ENCODE results near the gene SPAG4. TPM values are rescaled to one million over a fixed set of nuclear protein-coding genes. Genes with fewer than 3 reads are reported as not detected.

The SPAG4 gene, protein sequence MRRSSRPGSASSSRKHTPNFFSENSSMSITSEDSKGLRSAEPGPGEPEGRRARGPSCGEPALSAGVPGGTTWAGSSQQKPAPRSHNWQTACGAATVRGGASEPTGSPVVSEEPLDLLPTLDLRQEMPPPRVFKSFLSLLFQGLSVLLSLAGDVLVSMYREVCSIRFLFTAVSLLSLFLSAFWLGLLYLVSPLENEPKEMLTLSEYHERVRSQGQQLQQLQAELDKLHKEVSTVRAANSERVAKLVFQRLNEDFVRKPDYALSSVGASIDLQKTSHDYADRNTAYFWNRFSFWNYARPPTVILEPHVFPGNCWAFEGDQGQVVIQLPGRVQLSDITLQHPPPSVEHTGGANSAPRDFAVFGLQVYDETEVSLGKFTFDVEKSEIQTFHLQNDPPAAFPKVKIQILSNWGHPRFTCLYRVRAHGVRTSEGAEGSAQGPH
- total RNA-seq = 1 to 10 TPM; 1.6 to 2.5 (median 1.9) TPM

DNA sequence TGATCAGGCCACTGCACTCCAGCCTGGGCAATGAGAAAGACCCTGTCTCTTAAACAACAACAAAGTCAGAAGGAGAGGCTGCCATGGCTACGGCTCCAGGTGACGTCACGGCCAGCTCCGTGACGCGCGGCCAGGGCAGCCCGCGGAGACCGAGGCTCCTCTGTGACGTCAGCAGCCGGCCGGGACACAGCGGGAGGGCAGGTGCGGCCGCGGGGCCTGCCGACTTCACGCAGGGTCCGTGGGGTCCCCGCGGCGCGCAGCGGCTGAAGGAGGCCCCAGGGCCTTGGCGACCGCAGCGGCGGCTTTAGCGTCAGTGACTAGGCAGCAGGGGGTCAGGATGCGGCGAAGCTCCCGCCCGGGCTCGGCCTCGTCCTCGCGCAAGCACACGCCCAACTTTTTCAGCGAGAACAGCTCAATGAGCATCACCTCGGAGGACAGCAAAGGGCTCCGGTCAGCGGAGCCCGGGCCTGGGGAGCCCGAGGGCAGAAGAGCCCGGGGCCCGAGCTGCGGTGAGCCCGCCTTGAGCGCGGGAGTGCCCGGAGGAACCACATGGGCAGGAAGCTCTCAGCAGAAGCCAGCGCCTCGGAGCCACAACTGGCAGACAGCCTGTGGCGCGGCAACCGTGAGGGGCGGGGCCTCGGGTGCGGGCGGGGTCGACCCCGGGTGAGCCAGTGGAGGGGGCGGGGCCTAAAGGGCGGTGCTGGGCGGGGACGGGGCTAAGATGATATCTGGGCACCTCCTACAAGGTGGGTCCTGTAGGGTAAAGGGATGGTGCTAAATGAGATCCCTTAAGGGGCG, at the start of gene SPAG4:
Gene SPAG4, plus strand, starts transcription at position 163 of the 798 bp plus-strand sequence. Its CDS starts 175 bp downstream, at position 338.
- H3K9me3 Mint-ChIP-seq = no peaks in the 10 kb centered on the region
- no peaks in the 10 kb centered on the region for H3K27me3 Mint-ChIP-seq (ENCODE audit: low read depth)
- H3K36me3 Mint-ChIP-seq (ENCODE audit: insufficient read depth) = no peaks in the 10 kb centered on the region

DNA sequence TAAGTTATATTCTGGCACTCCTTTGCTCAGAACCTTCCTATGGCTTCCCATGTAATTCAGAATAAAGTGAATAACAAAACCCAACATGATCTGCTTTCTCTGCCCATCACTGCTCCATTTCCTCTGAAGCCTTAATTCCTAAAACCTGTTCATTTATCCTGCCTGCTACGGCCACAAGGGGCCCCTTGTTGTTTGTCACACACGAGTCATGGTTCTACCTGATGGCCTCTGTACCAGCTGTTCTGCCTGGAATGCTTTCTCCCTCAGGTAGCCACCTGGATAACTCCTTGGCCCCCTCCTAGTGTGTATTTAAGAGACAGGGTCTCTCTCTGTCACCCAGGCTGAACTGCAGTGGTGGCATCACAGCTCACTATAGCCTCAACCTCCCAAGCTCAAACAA, 47.0 kb upstream of the SPAG4 start:
- Mint-ChIP-seq H3K9me3 (peaks cover 6% of the 10 kb centered on the region), H3K36me3 (ENCODE audit: insufficient read depth) (peaks cover 2% of the 10 kb centered on the region), H3K27me3 (ENCODE audit: low read depth) (no peaks in the 10 kb centered on the region), H3K4me1 (ENCODE audit: low read depth) (no peaks in the 10 kb centered on the region), H3K4me3 (no peak overlapping the region)
- DNase-seq (no peak), ATAC-seq (no peak)

More for the DNA sequence above, at the start of gene SPAG4:
- H3K4me3 Mint-ChIP-seq = peak within 1 kb of the TSS; percentile 83
- DNase-seq (peak; percentile 100), ATAC-seq (peak; percentile 83 to 86)
- peaks cover 46% of the 10 kb centered on the region for H3K4me1 Mint-ChIP-seq (ENCODE audit: low read depth)

- Mint-ChIP-seq H3K4me1 (ENCODE audit: low read depth) (no peaks in the 10 kb centered on the region), H3K9me3 (peaks cover 6% of the 10 kb centered on the region), H3K4me3 (no peak overlapping the region), H3K27me3 (ENCODE audit: low read depth) (no peaks in the 10 kb centered on the region), H3K36me3 (ENCODE audit: insufficient read depth) (peaks cover 2% of the 10 kb centered on the region)
- ATAC-seq (no peak), DNase-seq (no peak)
Measured at GRCh38 chr20:35571555-35571954, 44.1 kb upstream of the SPAG4 start.

- H3K27me3 Mint-ChIP-seq (ENCODE audit: low read depth) = peaks cover 2% of the 10 kb centered on the region
- peaks cover 6% of the 10 kb centered on the region for H3K9me3 Mint-ChIP-seq
- H3K36me3 Mint-ChIP-seq (ENCODE audit: insufficient read depth) = peaks cover 2% of the 10 kb centered on the region
- no peak overlapping the region for H3K4me3 Mint-ChIP-seq
- DNase-seq (no peak), ATAC-seq (no peak)
- no peaks in the 10 kb centered on the region for H3K4me1 Mint-ChIP-seq (ENCODE audit: low read depth)
Measured at GRCh38 chr20:35572838-35573237, 42.8 kb upstream of the SPAG4 start.

DNA sequence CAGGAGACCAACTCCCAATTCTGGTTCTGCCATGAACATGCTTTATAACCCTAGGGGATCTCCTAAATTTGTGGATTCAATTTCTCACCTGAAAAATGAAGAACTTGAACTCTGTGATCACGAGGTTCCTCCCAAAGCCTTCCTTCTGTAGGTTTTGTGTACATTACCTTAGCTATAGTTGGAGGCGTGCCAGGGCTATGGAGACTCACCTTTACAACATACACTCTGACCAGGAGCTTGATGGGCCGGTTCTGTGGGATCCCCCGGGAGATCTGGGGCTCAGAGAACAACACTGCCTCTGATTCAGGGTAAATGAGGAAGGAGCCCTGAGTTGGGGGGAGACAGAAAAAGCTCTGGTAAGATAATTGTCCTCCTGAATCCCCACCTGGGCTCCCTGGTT, 39.7 kb upstream of the SPAG4 start:
- ATAC-seq = no peak
- peaks cover 6% of the 10 kb centered on the region for H3K9me3 Mint-ChIP-seq
- H3K4me1 Mint-ChIP-seq (ENCODE audit: low read depth) = no peaks in the 10 kb centered on the region
- peaks cover 2% of the 10 kb centered on the region for H3K27me3 Mint-ChIP-seq (ENCODE audit: low read depth)
- peaks cover 2% of the 10 kb centered on the region for H3K36me3 Mint-ChIP-seq (ENCODE audit: insufficient read depth)
- DNase-seq = no peak
- no peak overlapping the region for H3K4me3 Mint-ChIP-seq

DNA sequence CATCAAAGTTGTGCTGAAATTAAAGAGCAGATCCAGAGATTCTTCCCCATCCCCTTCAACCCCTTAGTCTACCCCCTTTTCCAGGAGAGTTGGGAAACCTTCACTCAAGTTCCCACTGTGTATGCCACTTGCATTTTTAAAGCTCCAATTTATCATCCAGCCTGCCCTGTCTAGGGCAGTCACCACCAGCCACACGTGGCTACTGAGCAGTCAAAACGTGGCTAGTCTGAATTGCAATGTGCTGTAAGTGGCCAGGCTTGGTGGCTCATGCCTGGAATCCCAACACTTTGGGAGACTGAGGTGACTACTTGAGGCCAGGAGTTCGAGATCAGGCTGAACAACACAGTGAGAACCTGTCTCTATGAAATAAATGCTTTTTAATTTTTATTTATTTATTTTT, 38.8 kb upstream of the SPAG4 start:
- Mint-ChIP-seq H3K36me3 (ENCODE audit: insufficient read depth) (peaks cover 2% of the 10 kb centered on the region), H3K4me3 (no peak overlapping the region), H3K9me3 (peaks cover 12% of the 10 kb centered on the region), H3K4me1 (ENCODE audit: low read depth) (no peaks in the 10 kb centered on the region), H3K27me3 (ENCODE audit: low read depth) (peaks cover 2% of the 10 kb centered on the region)
- ATAC-seq (no peak), DNase-seq (no peak)

- no peak for DNase-seq
- Mint-ChIP-seq H3K27me3 (ENCODE audit: low read depth) (peaks cover 2% of the 10 kb centered on the region), H3K4me3 (no peak overlapping the region), H3K9me3 (peaks cover 10% of the 10 kb centered on the region), H3K4me1 (ENCODE audit: low read depth) (no peaks in the 10 kb centered on the region), H3K36me3 (ENCODE audit: insufficient read depth) (no peaks in the 10 kb centered on the region)
- no peak for ATAC-seq
Measured at GRCh38 chr20:35578469-35578868, 37.2 kb upstream of the SPAG4 start.

DNA sequence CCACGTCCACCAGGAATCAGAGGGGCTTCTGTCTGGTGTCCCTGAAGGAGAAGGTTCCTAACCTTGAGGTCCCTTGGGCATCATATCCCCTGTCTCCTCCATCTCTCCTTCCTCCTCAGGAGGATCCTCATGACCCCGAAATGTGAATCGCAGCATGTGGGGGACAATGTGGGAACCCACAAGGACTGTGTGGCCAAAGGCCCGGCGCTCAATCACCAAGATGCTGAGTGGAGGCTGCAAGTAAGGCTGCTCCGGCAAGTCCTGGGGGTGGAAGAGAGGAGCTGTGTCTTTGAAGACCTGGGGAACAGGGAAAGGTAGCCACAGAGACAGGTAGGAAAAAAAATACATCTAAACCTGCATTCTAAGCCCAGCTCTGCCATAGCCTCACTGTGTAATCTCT, 36.4 kb upstream of the SPAG4 start:
- DNase-seq = no peak
- peaks cover 10% of the 10 kb centered on the region for H3K9me3 Mint-ChIP-seq
- H3K4me1 Mint-ChIP-seq (ENCODE audit: low read depth) = no peaks in the 10 kb centered on the region
- H3K4me3 Mint-ChIP-seq = no peak overlapping the region
- peaks cover 2% of the 10 kb centered on the region for H3K27me3 Mint-ChIP-seq (ENCODE audit: low read depth)
- no peak for ATAC-seq
- no peaks in the 10 kb centered on the region for H3K36me3 Mint-ChIP-seq (ENCODE audit: insufficient read depth)

GRCh38 chr20:35582131-35582530, 33.5 kb upstream of the SPAG4 start:
- H3K4me1 Mint-ChIP-seq (ENCODE audit: low read depth) = no peaks in the 10 kb centered on the region
- peaks cover 10% of the 10 kb centered on the region for H3K9me3 Mint-ChIP-seq
- no peaks in the 10 kb centered on the region for H3K36me3 Mint-ChIP-seq (ENCODE audit: insufficient read depth)
- no peak for ATAC-seq
- no peak overlapping the region for H3K4me3 Mint-ChIP-seq
- DNase-seq = no peak
- H3K27me3 Mint-ChIP-seq (ENCODE audit: low read depth) = no peaks in the 10 kb centered on the region

DNA sequence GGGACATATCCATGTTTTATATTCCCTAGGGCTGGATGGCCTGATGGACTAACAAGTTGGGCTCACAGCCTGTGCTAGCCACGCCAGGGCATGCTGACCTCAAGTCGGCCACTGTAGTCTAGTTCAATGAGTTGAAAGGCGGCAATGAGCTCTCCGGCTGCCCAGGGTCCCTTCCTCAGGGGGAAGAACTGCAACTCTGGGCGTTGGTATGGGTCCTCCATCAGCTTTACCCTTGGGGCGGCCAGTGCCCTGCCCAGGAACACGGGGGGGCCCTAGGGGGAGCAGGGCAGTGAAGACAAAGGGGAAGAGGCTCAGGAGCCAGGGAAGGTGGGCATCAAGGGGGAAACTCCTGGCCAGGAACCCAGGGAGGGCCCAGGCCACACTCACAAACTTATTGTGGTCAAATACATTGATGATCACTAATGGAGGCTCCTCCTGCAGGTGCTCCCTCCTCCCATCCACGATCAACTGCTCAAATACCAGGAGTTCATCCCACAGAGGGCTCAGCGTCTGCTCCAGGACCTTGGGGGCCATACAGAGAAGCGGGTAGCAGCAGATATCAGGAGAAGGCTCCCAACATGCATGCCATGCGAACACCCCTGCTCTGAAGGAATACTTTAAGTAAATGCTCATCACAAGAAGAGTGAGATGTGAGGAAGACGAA, 32.8 kb upstream of the SPAG4 start:
- no peak overlapping the region for H3K4me3 Mint-ChIP-seq
- ATAC-seq (no peak), DNase-seq (no peak)
- H3K27me3 Mint-ChIP-seq (ENCODE audit: low read depth) = no peaks in the 10 kb centered on the region
- peaks cover 10% of the 10 kb centered on the region for H3K9me3 Mint-ChIP-seq
- no peaks in the 10 kb centered on the region for H3K36me3 Mint-ChIP-seq (ENCODE audit: insufficient read depth)
- no peaks in the 10 kb centered on the region for H3K4me1 Mint-ChIP-seq (ENCODE audit: low read depth)

- Mint-ChIP-seq H3K4me3 (no peak overlapping the region), H3K4me1 (ENCODE audit: low read depth) (no peaks in the 10 kb centered on the region), H3K36me3 (ENCODE audit: insufficient read depth) (no peaks in the 10 kb centered on the region), H3K27me3 (ENCODE audit: low read depth) (no peaks in the 10 kb centered on the region), H3K9me3 (peaks cover 10% of the 10 kb centered on the region)
- ATAC-seq = no peak
- no peak for DNase-seq
Measured at GRCh38 chr20:35583636-35584560, 31.7 kb upstream of the SPAG4 start.

- peaks cover 2% of the 10 kb centered on the region for H3K9me3 Mint-ChIP-seq
- DNase-seq (no peak), ATAC-seq (no peak)
- no peaks in the 10 kb centered on the region for H3K36me3 Mint-ChIP-seq (ENCODE audit: insufficient read depth)
- H3K27me3 Mint-ChIP-seq (ENCODE audit: low read depth) = no peaks in the 10 kb centered on the region
- H3K4me1 Mint-ChIP-seq (ENCODE audit: low read depth) = no peaks in the 10 kb centered on the region
- no peak overlapping the region for H3K4me3 Mint-ChIP-seq
Measured at GRCh38 chr20:35586751-35587425, 28.7 kb upstream of the SPAG4 start.

DNA sequence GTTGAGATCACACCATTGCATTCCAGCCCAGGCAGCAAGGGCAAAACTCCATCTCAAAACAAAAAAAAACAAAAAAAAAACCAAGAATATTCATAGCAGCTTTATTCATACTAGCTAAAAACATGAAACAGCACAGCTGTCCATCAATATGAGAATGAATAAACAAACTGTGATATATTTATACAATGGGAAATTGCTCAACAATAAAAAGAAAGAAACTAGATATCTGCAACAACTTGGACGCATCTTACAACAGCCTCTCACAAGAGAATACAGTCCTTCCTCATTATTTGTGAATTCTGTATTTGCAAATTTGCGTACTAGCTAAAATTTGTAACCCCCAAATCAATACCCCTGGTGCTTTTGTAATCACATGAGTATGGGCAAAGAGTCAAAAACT, 28.2 kb upstream of the SPAG4 start:
- DNase-seq (no peak), ATAC-seq (no peak)
- no peak overlapping the region for H3K4me3 Mint-ChIP-seq
- H3K27me3 Mint-ChIP-seq (ENCODE audit: low read depth) = no peaks in the 10 kb centered on the region
- H3K4me1 Mint-ChIP-seq (ENCODE audit: low read depth) = no peaks in the 10 kb centered on the region
- no peaks in the 10 kb centered on the region for H3K9me3 Mint-ChIP-seq
- H3K36me3 Mint-ChIP-seq (ENCODE audit: insufficient read depth) = no peaks in the 10 kb centered on the region
